D721Med (cell line): ENCODE data around the gene FRY.

Source experiments
- DNase-seq: peaks from one replicate; pipeline ENCODE4 v3.0.0; 2011; ENCODE audit warnings: low spot score; ENCODE audit not compliant: insufficient read length
- FAIRE-seq: peaks from 2 replicates; lab custom pipeline; 2011; peaks lifted over from hg19 to GRCh38; lab: Jason Lieb, UNC
- CTCF ChIP-seq: IDR thresholded peaks from 2 replicates; pipeline ENCODE4 v1.5.1; 2012; ENCODE audit warnings: mild to moderate bottlenecking, control low read depth; ENCODE audit not compliant: insufficient read depth; ENCODE audit errors: missing control alignments

FRY gene

DNA sequence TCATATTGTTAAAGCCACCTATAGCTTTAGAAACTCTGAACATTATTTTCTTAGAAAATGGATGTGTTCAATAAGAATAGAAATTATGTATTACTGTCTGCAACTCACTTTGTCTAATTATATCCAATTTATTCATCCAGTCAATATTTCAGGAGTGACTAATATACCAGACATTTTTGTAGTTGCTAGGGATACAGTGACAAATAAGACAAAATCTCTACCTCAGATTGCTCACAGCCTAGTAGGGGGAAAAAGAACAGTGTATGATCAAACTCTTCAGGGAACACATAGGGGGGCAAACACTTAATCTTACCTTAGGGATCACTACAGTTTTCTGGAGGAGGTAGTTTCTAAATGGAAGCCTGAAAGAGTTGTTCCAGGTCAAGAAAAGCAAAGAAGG is 292.3 kb downstream of the FRY start:
- no peak for FAIRE-seq
- no peak for DNase-seq
- TF ChIP-seq CTCF, result no peak

DNA sequence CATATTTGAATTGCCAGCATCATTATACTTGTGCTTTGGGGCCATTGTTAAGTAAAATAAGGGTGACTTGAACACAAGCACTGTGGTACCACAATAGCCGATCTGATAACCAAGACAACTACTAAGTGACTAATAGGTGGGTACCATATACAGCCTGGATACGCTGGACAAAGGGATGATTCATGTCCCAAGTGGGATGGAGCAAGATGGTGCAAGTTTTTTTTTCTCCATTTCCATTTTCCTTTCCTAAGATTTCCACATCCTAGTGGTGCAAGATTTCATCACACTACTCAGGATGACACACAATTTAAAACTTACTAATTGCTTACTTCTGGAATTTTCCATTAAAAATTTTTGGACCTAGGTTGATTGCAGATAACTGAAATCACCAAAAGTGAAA is 298.9 kb downstream of the FRY start:
- no peak for TF ChIP-seq CTCF
- FAIRE-seq (no peak), DNase-seq (no peak)

- FAIRE-seq (no peak), DNase-seq (no peak)
- no peak for TF ChIP-seq CTCF
Measured at GRCh38 chr13:32334671-32335070, 303.1 kb downstream of the FRY start.

DNA sequence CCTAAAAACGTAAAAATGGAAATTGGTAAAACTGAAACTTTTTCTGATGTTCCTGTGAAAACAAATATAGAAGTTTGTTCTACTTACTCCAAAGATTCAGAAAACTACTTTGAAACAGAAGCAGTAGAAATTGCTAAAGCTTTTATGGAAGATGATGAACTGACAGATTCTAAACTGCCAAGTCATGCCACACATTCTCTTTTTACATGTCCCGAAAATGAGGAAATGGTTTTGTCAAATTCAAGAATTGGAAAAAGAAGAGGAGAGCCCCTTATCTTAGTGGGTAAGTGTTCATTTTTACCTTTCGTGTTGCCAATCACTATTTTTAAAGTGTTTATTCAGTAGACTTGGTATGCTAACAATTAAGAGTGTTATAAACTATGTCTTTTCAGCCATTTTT is 309.3 kb downstream of the FRY start:
- DNase-seq (no peak), FAIRE-seq (no peak)
- TF ChIP-seq CTCF, result no peak

DNA sequence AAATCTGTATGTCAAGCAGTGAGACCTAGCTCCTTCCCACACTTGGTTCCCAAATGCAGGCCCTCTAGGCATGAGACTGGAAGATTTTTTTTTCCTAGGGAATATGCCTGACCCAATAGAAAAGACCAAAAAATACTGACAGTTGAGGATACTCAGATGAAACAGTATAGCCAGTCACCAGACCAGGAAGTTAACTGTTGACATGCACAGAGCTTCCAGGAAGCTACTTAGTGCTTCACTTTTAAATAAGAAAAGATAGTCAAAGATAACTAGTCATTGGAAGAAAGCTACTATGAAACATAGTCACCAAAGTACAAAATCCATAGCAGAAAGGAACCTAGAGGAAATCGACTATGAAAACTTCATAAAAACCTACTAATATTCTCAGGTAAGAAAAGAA is 316.1 kb downstream of the FRY start:
- DNase-seq (no peak), FAIRE-seq (no peak)
- no peak for TF ChIP-seq CTCF
